ENCODE data around the gene TMEM38A. TPM values are rescaled to one million over a fixed set of nuclear protein-coding genes. Genes with fewer than 3 reads are reported as not detected.
"Not testable (repeated sequence)": the region's sequence is repeated elsewhere in the genome, so short reads cannot be mapped to it uniquely, and the experiment has no call there.

The TMEM38A gene
- total RNA-seq, 1 donor from 2014 or later: 2.2 TPM

DNA sequence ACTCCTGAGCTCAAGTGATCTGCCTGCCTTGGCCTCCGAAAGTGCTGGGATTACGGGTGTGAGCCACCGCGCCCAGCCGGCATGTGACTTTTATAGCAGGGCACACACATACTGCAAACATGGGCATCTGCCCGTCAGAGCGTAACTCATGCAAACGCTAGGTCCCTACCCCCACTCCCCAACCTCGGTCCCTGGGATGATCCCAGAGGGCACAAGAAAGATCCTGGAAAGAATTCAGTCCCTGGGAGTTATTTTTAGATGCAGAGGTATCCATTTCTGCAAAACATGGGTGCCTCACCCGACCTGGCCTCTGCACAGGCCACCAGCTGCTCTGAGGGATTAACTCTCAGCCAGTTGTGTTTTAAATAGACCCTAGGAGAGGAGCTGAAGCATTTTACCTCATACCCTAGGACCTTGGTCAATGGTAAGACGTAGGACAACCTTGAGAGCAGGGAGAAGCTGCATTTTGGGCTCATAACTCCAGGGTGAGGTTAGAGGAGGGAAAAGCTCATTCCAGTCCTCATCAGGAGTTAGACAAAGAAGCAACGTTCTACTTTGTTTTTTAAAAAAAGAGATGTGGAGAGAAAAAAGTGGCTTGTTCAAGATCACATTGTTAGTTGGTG, 10.8 kb downstream of the TMEM38A start:
- H3K27me3 ChIP-seq (ENCODE audit: insufficient read depth, low read length): no peaks in the 10 kb centered on the region
- TF ChIP-seq EZH2 (IDR thresholded peaks at IDR 0.05; ENCODE audit: insufficient read depth, low read length): no peak
- TF ChIP-seq, protein P1, sequence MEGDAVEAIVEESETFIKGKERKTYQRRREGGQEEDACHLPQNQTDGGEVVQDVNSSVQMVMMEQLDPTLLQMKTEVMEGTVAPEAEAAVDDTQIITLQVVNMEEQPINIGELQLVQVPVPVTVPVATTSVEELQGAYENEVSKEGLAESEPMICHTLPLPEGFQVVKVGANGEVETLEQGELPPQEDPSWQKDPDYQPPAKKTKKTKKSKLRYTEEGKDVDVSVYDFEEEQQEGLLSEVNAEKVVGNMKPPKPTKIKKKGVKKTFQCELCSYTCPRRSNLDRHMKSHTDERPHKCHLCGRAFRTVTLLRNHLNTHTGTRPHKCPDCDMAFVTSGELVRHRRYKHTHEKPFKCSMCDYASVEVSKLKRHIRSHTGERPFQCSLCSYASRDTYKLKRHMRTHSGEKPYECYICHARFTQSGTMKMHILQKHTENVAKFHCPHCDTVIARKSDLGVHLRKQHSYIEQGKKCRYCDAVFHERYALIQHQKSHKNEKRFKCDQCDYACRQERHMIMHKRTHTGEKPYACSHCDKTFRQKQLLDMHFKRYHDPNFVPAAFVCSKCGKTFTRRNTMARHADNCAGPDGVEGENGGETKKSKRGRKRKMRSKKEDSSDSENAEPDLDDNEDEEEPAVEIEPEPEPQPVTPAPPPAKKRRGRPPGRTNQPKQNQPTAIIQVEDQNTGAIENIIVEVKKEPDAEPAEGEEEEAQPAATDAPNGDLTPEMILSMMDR (IDR thresholded peaks at IDR 0.05; ENCODE audit: insufficient read depth, low read depth, low read length): no peak

DNA sequence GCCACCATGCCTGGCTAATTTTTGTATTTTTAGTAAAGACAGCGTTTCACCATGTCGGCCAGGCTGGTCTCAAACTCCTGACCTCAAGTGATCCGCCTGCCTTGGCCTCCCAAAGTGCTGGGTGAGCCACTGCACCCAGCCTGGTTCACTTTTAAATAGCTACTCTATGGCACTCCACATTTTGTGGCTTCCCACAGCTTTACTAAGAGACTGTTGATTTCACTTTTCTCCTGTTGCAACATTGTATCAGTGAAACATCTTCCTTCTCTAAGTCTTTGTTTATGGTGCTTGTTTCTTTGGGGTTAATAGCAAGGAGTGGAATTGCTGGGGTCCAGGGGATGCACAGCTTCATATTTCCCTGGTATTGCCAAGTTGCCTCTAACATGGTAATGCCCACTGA, 12.3 kb downstream of the TMEM38A start:
- Histone ChIP-seq H3K4me2 (ENCODE audit: low read length) (no peak overlapping the region), H4K20me1 (ENCODE audit: insufficient read depth, low read length) (no peaks in the 10 kb centered on the region), H3K9me3 (ENCODE audit: insufficient read depth, low read depth, low read length) (no peaks in the 10 kb centered on the region), H3K4me3 (ENCODE audit: insufficient read depth, low read depth, low read length) (no peak overlapping the region), H3K36me3 (ENCODE audit: insufficient read depth, low read length) (no peaks in the 10 kb centered on the region), H2AFZ (ENCODE audit: low read depth, low read length) (no peak overlapping the region), H3K27ac (ENCODE audit: low read depth, low read length) (no peak overlapping the region), H3K79me2 (ENCODE audit: insufficient read depth, low read length) (no peaks in the 10 kb centered on the region), H3K4me1 (ENCODE audit: insufficient read depth, low read length) (no peaks in the 10 kb centered on the region), H3K27me3 (ENCODE audit: insufficient read depth, low read length) (no peaks in the 10 kb centered on the region), H3K9ac (ENCODE audit: low read length) (no peak overlapping the region)
- Mint-ChIP-seq H3K4me3 (ENCODE audit: unreplicated experiment) (no peak overlapping the region), H3K4me1 (ENCODE audit: low read depth, unreplicated experiment) (no peaks in the 10 kb centered on the region), H3K36me3 (ENCODE audit: low read depth, unreplicated experiment) (no peaks in the 10 kb centered on the region), H3K27me3 (ENCODE audit: low read depth, unreplicated experiment) (no peaks in the 10 kb centered on the region), H3K27ac (ENCODE audit: unreplicated experiment) (no peak overlapping the region), H3K9me3 (ENCODE audit: unreplicated experiment) (no peaks in the 10 kb centered on the region)
- FAIRE-seq: no peak
- TF ChIP-seq EZH2 (IDR thresholded peaks at IDR 0.05; ENCODE audit: insufficient read depth, low read length): no peak
- TF ChIP-seq, protein P1 (IDR thresholded peaks at IDR 0.05; ENCODE audit: insufficient read depth, low read depth, low read length): no peak
- DNase-seq (ENCODE audit: low read depth): no peak

More for the DNA sequence above, 10.8 kb downstream of the TMEM38A start:
- H3K4me3 Mint-ChIP-seq (ENCODE audit: unreplicated experiment): no peak overlapping the region
- no peaks in the 10 kb centered on the region for H3K4me1 ChIP-seq (ENCODE audit: insufficient read depth, low read length)
- no peaks in the 10 kb centered on the region for H3K36me3 ChIP-seq (ENCODE audit: insufficient read depth, low read length)
- H2AFZ ChIP-seq (ENCODE audit: low read depth, low read length): no peak overlapping the region
- H3K36me3 Mint-ChIP-seq (ENCODE audit: low read depth, unreplicated experiment): no peaks in the 10 kb centered on the region
- H4K20me1 ChIP-seq (ENCODE audit: insufficient read depth, low read length): no peaks in the 10 kb centered on the region
- FAIRE-seq (no peak), DNase-seq (ENCODE audit: low read depth) (no peak)
- H3K4me1 Mint-ChIP-seq (ENCODE audit: low read depth, unreplicated experiment): no peaks in the 10 kb centered on the region
- H3K4me2 ChIP-seq (ENCODE audit: low read length): no peak overlapping the region
- no peak overlapping the region for H3K4me3 ChIP-seq (ENCODE audit: insufficient read depth, low read depth, low read length)
- H3K9ac ChIP-seq (ENCODE audit: low read length): no peak overlapping the region
- H3K79me2 ChIP-seq (ENCODE audit: insufficient read depth, low read length): no peaks in the 10 kb centered on the region
- H3K27me3 Mint-ChIP-seq (ENCODE audit: low read depth, unreplicated experiment): no peaks in the 10 kb centered on the region
- H3K9me3 Mint-ChIP-seq (ENCODE audit: unreplicated experiment): no peaks in the 10 kb centered on the region
- no peak overlapping the region for H3K27ac ChIP-seq (ENCODE audit: low read depth, low read length)
- no peaks in the 10 kb centered on the region for H3K9me3 ChIP-seq (ENCODE audit: insufficient read depth, low read depth, low read length)
- H3K27ac Mint-ChIP-seq (ENCODE audit: unreplicated experiment): no peak overlapping the region

- H3K4me3 ChIP-seq (ENCODE audit: insufficient read depth, low read depth, low read length); FAIRE-seq; H3K27ac Mint-ChIP-seq (ENCODE audit: unreplicated experiment); H3K27me3 Mint-ChIP-seq (ENCODE audit: low read depth, unreplicated experiment); H3K27ac ChIP-seq (ENCODE audit: low read depth, low read length); H3K27me3 ChIP-seq (ENCODE audit: insufficient read depth, low read length); H3K4me3 Mint-ChIP-seq (ENCODE audit: unreplicated experiment); H3K9ac ChIP-seq (ENCODE audit: low read length); H4K20me1 ChIP-seq (ENCODE audit: insufficient read depth, low read length); H3K9me3 ChIP-seq (ENCODE audit: insufficient read depth, low read depth, low read length); H3K4me2 ChIP-seq (ENCODE audit: low read length); H3K4me1 ChIP-seq (ENCODE audit: insufficient read depth, low read length); H2AFZ ChIP-seq (ENCODE audit: low read depth, low read length); H3K36me3 Mint-ChIP-seq (ENCODE audit: low read depth, unreplicated experiment); H3K79me2 ChIP-seq (ENCODE audit: insufficient read depth, low read length); H3K36me3 ChIP-seq (ENCODE audit: insufficient read depth, low read length); H3K4me1 Mint-ChIP-seq (ENCODE audit: low read depth, unreplicated experiment); H3K9me3 Mint-ChIP-seq (ENCODE audit: unreplicated experiment); DNase-seq (ENCODE audit: low read depth): not testable (repeated sequence)
Observed at GRCh38 chr19:16673839-16674238, 12.9 kb downstream of the TMEM38A start.
